Suprapubic skin (tissue), 4 donors: Measurements from ENCODE around the gene UBN1. TPM values are rescaled to one million over a fixed set of nuclear protein-coding genes. Genes with fewer than 3 reads are reported as not detected.
A peak's percentile ranks its signal among the peaks of the same experiment; 100 is the strongest.

Experiments
- DNase-seq, 2 donors: peaks; one replicate each; pipeline ENCODE4 v3.0.0-alpha.2; 2019; ENCODE audit warnings: low spot score in 2 of 2
- H3K27ac ChIP-seq: fragments of 200-600 bp; sonication (generic); one replicate; pipeline ENCODE4 v1.5.1; 2019
- H3K27me3 ChIP-seq: fragments of 200-600 bp; sonication (generic); one replicate; pipeline ENCODE4 v1.5.1; 2019
- H3K36me3 ChIP-seq: fragments of 200-600 bp; sonication (generic); one replicate; pipeline ENCODE4 v1.5.1; 2019
- H3K4me1 ChIP-seq: fragments of 200-600 bp; sonication (generic); one replicate; pipeline ENCODE4 v1.5.1; 2019
- H3K4me3 ChIP-seq: fragments of 200-600 bp; sonication (generic); one replicate; pipeline ENCODE4 v1.5.1; 2019; ENCODE audit warnings: mild to moderate bottlenecking
- H3K9me3 ChIP-seq: fragments of 200-600 bp; sonication (generic); one replicate; pipeline ENCODE4 v1.5.1; 2019
- CTCF ChIP-seq, 2 donors: fragments of 200-600 bp in 1 of 2; fragments of 450-650 bp in 1 of 2; sonication (generic) in 1 of 2; IDR thresholded peaks; one replicate each; pipeline ENCODE4 v1.5.1; 2016 to 2019; ENCODE audit warnings: antibody characterized with exemption in 2 of 2, mild to moderate bottlenecking in 1 of 2, moderate library complexity in 1 of 2
- EP300 ChIP-seq: sonication (generic); formaldehyde crosslinking; IDR thresholded peaks from one replicate; pipeline ENCODE4 v1.6.1; 2017; ENCODE audit warnings: antibody characterized with exemption
- POLR2A ChIP-seq, 2 donors: fragments of 450-650 bp; IDR thresholded peaks; one replicate each; pipeline ENCODE4 v1.6.1; 2017; ENCODE audit warnings: antibody characterized with exemption in 2 of 2, mild to moderate bottlenecking in 2 of 2, moderate library complexity in 2 of 2
- POLR2AphosphoS5 ChIP-seq, 3 donors: sonication (generic); formaldehyde crosslinking; IDR thresholded peaks; one replicate each; pipeline ENCODE4 v1.6.1; 2017; ENCODE audit warnings: antibody characterized with exemption in 3 of 3
- WGBS: methylation state at CpG from one replicate; pipeline ENCODE4 v1.1.5; 2018; 5-methylcytosine and 5-hydroxymethylcytosine counted together
- total RNA-seq, 4 donors: library from RNA; depleted of rRNA; stranded (reverse); fragments of >200 nt; gene quantifications; one replicate each; pipeline ENCODE4 v1.1.0, GENCODE V29; 2016

Gene UBN1
- total RNA-seq, 4 donors from 2014 or later = 25.7 to 43.9 (median 38.6) TPM

GRCh38 chr16:4904942-4905615, 57.8 kb downstream of the UBN1 start:
- Histone ChIP-seq H3K4me1 (no peaks in the 10 kb centered on the region), H3K4me3 (no peak overlapping the region), H3K27me3 (no peaks in the 10 kb centered on the region), H3K27ac (no peak overlapping the region), H3K36me3 (peaks cover 55% of the 10 kb centered on the region), H3K9me3 (no peaks in the 10 kb centered on the region)
- no peak for DNase-seq
- 85% methylated on average over 14 of the region's 14 CpGs for WGBS
- TF ChIP-seq EP300 (no peak), POLR2AphosphoS5 (IDR thresholded peaks at IDR 0.05) (no peak), CTCF (IDR thresholded peaks at IDR 0.05) (no peak), POLR2A (IDR thresholded peaks at IDR 0.05) (no peak)

DNA sequence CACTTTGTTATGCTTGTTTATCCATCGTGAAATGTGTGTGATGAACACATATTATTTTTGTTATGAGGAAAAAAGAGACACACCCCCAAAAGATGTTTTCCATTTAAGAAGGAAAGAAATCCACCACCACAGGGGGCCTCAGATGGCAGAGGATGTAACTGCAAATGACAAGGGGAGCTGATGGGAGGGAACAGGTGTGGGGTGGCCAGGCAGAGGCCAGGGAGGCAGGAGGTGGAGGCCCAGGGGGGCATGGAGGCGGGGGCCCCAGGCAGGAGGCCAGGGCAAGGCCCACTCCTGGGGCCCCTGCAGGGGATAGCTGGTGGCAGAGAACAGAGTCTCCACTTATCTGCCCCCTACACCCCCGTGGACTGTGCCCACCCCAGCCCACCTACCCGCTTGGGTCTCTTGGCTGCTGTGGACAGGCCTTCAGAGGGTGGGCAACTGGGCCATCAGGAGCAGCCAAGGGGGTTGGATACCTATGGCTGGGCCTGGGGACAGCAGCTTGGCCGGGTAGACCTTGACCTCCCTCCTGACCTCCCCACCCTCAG, 61.6 kb downstream of the UBN1 start:
- Histone ChIP-seq H3K27me3 (no peaks in the 10 kb centered on the region), H3K36me3 (peaks cover 20% of the 10 kb centered on the region), H3K4me3 (no peak overlapping the region), H3K9me3 (no peaks in the 10 kb centered on the region), H3K27ac (no peak overlapping the region), H3K4me1 (peaks cover 3% of the 10 kb centered on the region)
- DNase-seq = no peak
- no peak for TF ChIP-seq POLR2AphosphoS5 (IDR thresholded peaks at IDR 0.05)
- no peak for TF ChIP-seq CTCF (IDR thresholded peaks at IDR 0.05)
- TF ChIP-seq EP300 = no peak
- no peak for TF ChIP-seq POLR2A (IDR thresholded peaks at IDR 0.05)
- WGBS = 78% methylated on average over 5 of the region's 5 CpGs

GRCh38 chr16:4909825-4910224, 62.5 kb downstream of the UBN1 start:
- H3K4me3 ChIP-seq = no peak overlapping the region
- no peaks in the 10 kb centered on the region for H3K27me3 ChIP-seq
- peaks cover 3% of the 10 kb centered on the region for H3K4me1 ChIP-seq
- H3K36me3 ChIP-seq = peaks cover 17% of the 10 kb centered on the region
- DNase-seq = no peak
- H3K27ac ChIP-seq = no peak overlapping the region
- no peaks in the 10 kb centered on the region for H3K9me3 ChIP-seq
- no peak for TF ChIP-seq POLR2AphosphoS5 (IDR thresholded peaks at IDR 0.05)
- TF ChIP-seq EP300 = no peak
- 81% methylated on average over 7 of the region's 7 CpGs for WGBS

DNA sequence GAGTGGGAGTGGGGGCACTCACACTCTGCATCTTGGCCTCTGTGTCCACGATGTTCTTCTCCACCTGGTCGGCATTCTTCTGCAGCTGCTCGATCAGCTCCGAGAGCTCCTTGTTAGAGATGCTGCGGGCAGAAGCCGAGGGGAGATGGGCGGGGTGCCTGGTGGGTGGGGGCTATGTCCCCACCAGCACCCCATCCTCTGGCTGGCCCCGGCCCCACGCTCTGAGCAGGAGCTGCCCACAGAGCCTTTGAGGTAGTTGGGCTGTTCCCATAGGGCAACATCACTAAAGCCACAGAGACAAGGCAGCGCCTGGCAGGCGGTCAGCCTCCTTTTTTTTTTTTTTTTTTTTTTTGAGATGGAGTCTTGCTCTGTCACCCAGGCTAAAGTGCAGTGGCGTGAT, 63.5 kb downstream of the UBN1 start:
- 87% methylated on average over 12 of the region's 12 CpGs for WGBS
- H3K4me3 ChIP-seq = no peak overlapping the region
- H3K27ac ChIP-seq = no peak overlapping the region
- H3K4me1 ChIP-seq = peaks cover 3% of the 10 kb centered on the region
- no peaks in the 10 kb centered on the region for H3K27me3 ChIP-seq
- TF ChIP-seq CTCF (IDR thresholded peaks at IDR 0.05) = no peak
- TF ChIP-seq EP300 = no peak
- TF ChIP-seq POLR2A (IDR thresholded peaks at IDR 0.05) = no peak
- no peak for TF ChIP-seq POLR2AphosphoS5 (IDR thresholded peaks at IDR 0.05)
- H3K9me3 ChIP-seq = no peaks in the 10 kb centered on the region
- H3K36me3 ChIP-seq = peaks cover 17% of the 10 kb centered on the region
- DNase-seq = no peak

DNA sequence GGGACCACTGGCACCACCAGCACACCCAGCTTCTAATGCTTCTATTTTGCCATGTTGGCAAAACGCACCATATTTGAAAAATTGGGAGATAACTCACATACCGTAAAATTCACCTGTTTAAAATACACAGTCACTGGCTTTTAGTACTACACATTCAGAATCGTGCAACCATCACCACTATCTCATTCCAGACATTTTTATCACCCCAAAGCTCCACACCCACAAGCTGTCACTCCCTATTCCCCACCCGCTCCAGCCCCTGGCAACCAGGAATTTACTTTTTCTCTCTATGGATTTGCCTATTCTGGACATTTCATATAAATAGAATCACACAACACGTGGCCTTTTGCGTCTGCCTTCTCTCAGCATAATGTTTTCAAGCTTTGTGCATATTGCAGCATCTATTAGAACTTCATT, 64.7 kb downstream of the UBN1 start:
- no peak for DNase-seq
- no peaks in the 10 kb centered on the region for H3K27me3 ChIP-seq
- peaks cover 10% of the 10 kb centered on the region for H3K4me1 ChIP-seq
- H3K27ac ChIP-seq = no peak overlapping the region
- H3K4me3 ChIP-seq = no peak overlapping the region
- WGBS = 57% methylated on average over 6 of the region's 6 CpGs
- peaks cover 17% of the 10 kb centered on the region for H3K36me3 ChIP-seq
- no peaks in the 10 kb centered on the region for H3K9me3 ChIP-seq
- TF ChIP-seq POLR2AphosphoS5 (IDR thresholded peaks at IDR 0.05) (peak in 1 of 3 donors; percentile 16), EP300 (no peak)

GRCh38 chr16:4913130-4913773, 66.0 kb downstream of the UBN1 start:
- Histone ChIP-seq H3K9me3 (no peaks in the 10 kb centered on the region), H3K4me1 (peaks cover 19% of the 10 kb centered on the region), H3K36me3 (peaks cover 17% of the 10 kb centered on the region), H3K27me3 (no peaks in the 10 kb centered on the region), H3K27ac (no peak overlapping the region), H3K4me3 (no peak overlapping the region)
- no peak for DNase-seq
- WGBS = 77% methylated on average over 7 of the region's 7 CpGs
- no peak for TF ChIP-seq EP300
- TF ChIP-seq POLR2A (IDR thresholded peaks at IDR 0.05) = no peak
- TF ChIP-seq CTCF (IDR thresholded peaks at IDR 0.05) = no peak
- TF ChIP-seq POLR2AphosphoS5 (IDR thresholded peaks at IDR 0.05) = no peak
